Natural killer cell (primary cell): ENCODE data around the gene TENM4. TPM values are rescaled to one million over a fixed set of nuclear protein-coding genes. Genes with fewer than 3 reads are reported as not detected.

ENCODE experiments used
- ATAC-seq, 3 donors: fragments of 150-1000 bp in 2 of 3; fragments of 200-7000 bp in 1 of 3; cut with Tn5 transposase; 1 replicate in 1 of 3; 2 replicates in 2 of 3; pipeline ENCODE4 v1.10.0; 2021; ENCODE audit warnings: mild to moderate bottlenecking in 2 of 3, moderate library complexity in 2 of 3
- DNase-seq, 2 donors: peaks; one replicate each; pipeline versions ENCODE4 v3.0.0 to v3.0.0-alpha.2; 2013 to 2021; ENCODE audit warnings: mixed read lengths in 1 of 2
- H3K27ac ChIP-seq: one replicate; pipeline ENCODE4 v1.5.1; 2013; ENCODE audit warnings: mild to moderate bottlenecking, low read length
- H3K27me3 ChIP-seq: one replicate; pipeline ENCODE4 v1.6.1; 2013; ENCODE audit warnings: low read length; ENCODE audit not compliant: control insufficient read depth, insufficient read depth
- H3K36me3 ChIP-seq: one replicate; pipeline ENCODE4 v1.6.1; 2013; ENCODE audit warnings: low read length; ENCODE audit not compliant: control insufficient read depth, insufficient read depth
- H3K4me1 ChIP-seq: one replicate; pipeline ENCODE4 v1.6.1; 2013; ENCODE audit warnings: low read length; ENCODE audit not compliant: control insufficient read depth, insufficient read depth
- H3K4me3 ChIP-seq: one replicate; pipeline ENCODE4 v1.5.1; 2013; ENCODE audit warnings: low read length
- H3K9me3 ChIP-seq: one replicate; pipeline ENCODE4 v1.6.1; 2013; ENCODE audit warnings: low read length; ENCODE audit not compliant: control insufficient read depth, insufficient read depth
- H3K27ac Mint-ChIP-seq, 2 donors: one replicate each; pipeline ENCODE4 v1.8.0; 2022; ENCODE audit warnings: mild to moderate bottlenecking in 2 of 2, mixed read lengths in 2 of 2, moderate library complexity in 1 of 2
- H3K27me3 Mint-ChIP-seq, 2 donors: one replicate each; pipeline ENCODE4 v1.8.0; 2022; ENCODE audit warnings: low read depth in 2 of 2, mixed read lengths in 2 of 2
- H3K36me3 Mint-ChIP-seq: one replicate; pipeline ENCODE4 v1.8.0; 2022; ENCODE audit warnings: mixed read lengths
- H3K4me1 Mint-ChIP-seq, 2 donors: one replicate each; pipeline ENCODE4 v1.8.0; 2022; ENCODE audit warnings: mixed read lengths in 2 of 2
- H3K4me3 Mint-ChIP-seq: one replicate; pipeline ENCODE4 v1.8.0; 2022; ENCODE audit warnings: mild to moderate bottlenecking, moderate library complexity, mixed read lengths
- H3K9me3 Mint-ChIP-seq, 2 donors: one replicate each; pipeline ENCODE4 v1.8.0; 2022; ENCODE audit warnings: mixed read lengths in 2 of 2
- WGBS: methylation state at CpG from one replicate; pipeline ENCODE4 v1.1.7; 2013; ENCODE audit warnings: missing lambda C conversion rate; ENCODE audit not compliant: insufficient coverage; 5-methylcytosine and 5-hydroxymethylcytosine counted together
- intact Hi-C: fragments of 100-400 bp; cut with micrococcal nuclease; formaldehyde crosslinking; loops from one replicate; pipeline ENCODE4 v1.14.2; 2022
- total RNA-seq, 4 donors: library from RNA; stranded (reverse); fragments of 120-200 nt in 1 of 4; gene quantifications; one replicate each; pipeline versions ENCODE4 v1.2.3 to v1.2.4, GENCODE V29; 2013 to 2022
- TF ChIP-seq, protein P1 (sequence below): fragments of 200-600 bp; IDR thresholded peaks from one replicate; pipeline ENCODE4 v1.8.0; 2022; ENCODE audit warnings: antibody characterized with exemption

TENM4 gene
- total RNA-seq, 3 donors from 2014 or later (not counting 1 experiment from before 2014, with no cell fraction given) = 0.63 to 0.75 TPM; not detected in 1

GRCh38 chr11:78789375-78789774 lies 651.5 kb downstream of the TENM4 start:
- no peak overlapping the region for H3K27ac Mint-ChIP-seq
- H3K9me3 ChIP-seq = no peaks in the 10 kb centered on the region

GRCh38 chr11:78788533-78788932 lies 652.3 kb downstream of the TENM4 start:
- no peak overlapping the region for H3K4me3 ChIP-seq
- Mint-ChIP-seq H3K4me3 (no peak overlapping the region), H3K4me1 (no peaks in the 10 kb centered on the region), H3K27me3 (peaks cover 6 to 16% of the 10 kb centered on the region in 2 donors), H3K36me3 (no peaks in the 10 kb centered on the region), H3K27ac (no peak overlapping the region), H3K9me3 (no peaks in the 10 kb centered on the region)
- DNase-seq = no peak
- no peaks in the 10 kb centered on the region for H3K9me3 ChIP-seq
- no peak for ATAC-seq
- no peak overlapping the region for H3K27ac ChIP-seq
- TF ChIP-seq, protein P1, sequence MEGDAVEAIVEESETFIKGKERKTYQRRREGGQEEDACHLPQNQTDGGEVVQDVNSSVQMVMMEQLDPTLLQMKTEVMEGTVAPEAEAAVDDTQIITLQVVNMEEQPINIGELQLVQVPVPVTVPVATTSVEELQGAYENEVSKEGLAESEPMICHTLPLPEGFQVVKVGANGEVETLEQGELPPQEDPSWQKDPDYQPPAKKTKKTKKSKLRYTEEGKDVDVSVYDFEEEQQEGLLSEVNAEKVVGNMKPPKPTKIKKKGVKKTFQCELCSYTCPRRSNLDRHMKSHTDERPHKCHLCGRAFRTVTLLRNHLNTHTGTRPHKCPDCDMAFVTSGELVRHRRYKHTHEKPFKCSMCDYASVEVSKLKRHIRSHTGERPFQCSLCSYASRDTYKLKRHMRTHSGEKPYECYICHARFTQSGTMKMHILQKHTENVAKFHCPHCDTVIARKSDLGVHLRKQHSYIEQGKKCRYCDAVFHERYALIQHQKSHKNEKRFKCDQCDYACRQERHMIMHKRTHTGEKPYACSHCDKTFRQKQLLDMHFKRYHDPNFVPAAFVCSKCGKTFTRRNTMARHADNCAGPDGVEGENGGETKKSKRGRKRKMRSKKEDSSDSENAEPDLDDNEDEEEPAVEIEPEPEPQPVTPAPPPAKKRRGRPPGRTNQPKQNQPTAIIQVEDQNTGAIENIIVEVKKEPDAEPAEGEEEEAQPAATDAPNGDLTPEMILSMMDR = no peak
- no peaks in the 10 kb centered on the region for H3K4me1 ChIP-seq
- no peaks in the 10 kb centered on the region for H3K27me3 ChIP-seq
- WGBS = 77% methylated on average over 1 of the region's 1 CpG
- H3K36me3 ChIP-seq = no peaks in the 10 kb centered on the region
- intact Hi-C loops = no loop called here

More at GRCh38 chr11:78789375-78789774, 651.5 kb downstream of the TENM4 start:
- ATAC-seq (no peak), DNase-seq (no peak)
- WGBS = 75% methylated on average over 1 of the region's 1 CpG
- Histone ChIP-seq H3K4me3 (no peak overlapping the region), H3K27ac (no peak overlapping the region), H3K27me3 (no peaks in the 10 kb centered on the region), H3K4me1 (no peaks in the 10 kb centered on the region), H3K36me3 (no peaks in the 10 kb centered on the region)
- H3K9me3 Mint-ChIP-seq = no peaks in the 10 kb centered on the region
- TF ChIP-seq, protein P1 = no peak
- intact Hi-C loops = no loop called here
- no peak overlapping the region for H3K4me3 Mint-ChIP-seq
- no peaks in the 10 kb centered on the region for H3K36me3 Mint-ChIP-seq
- no peaks in the 10 kb centered on the region for H3K4me1 Mint-ChIP-seq
- peaks cover 6 to 11% of the 10 kb centered on the region in 2 donors for H3K27me3 Mint-ChIP-seq

- H3K4me3 ChIP-seq = no peak overlapping the region
- DNase-seq (no peak), ATAC-seq (no peak)
- no peaks in the 10 kb centered on the region for H3K36me3 ChIP-seq
- WGBS = 73% methylated on average over 3 of the region's 3 CpGs
- H3K27ac ChIP-seq = no peak overlapping the region
- H3K9me3 Mint-ChIP-seq = no peaks in the 10 kb centered on the region
- TF ChIP-seq, protein P1 = no peak
- no peaks in the 10 kb centered on the region for H3K9me3 ChIP-seq
- no peaks in the 10 kb centered on the region for H3K27me3 ChIP-seq
- H3K4me3 Mint-ChIP-seq = no peak overlapping the region
- no peak overlapping the region for H3K27ac Mint-ChIP-seq
- H3K4me1 ChIP-seq = no peaks in the 10 kb centered on the region
- intact Hi-C loops = no loop called here
- no peaks in the 10 kb centered on the region for H3K36me3 Mint-ChIP-seq
- H3K4me1 Mint-ChIP-seq = no peaks in the 10 kb centered on the region
- peaks cover 6 to 16% of the 10 kb centered on the region in 2 donors for H3K27me3 Mint-ChIP-seq
Measured at GRCh38 chr11:78787696-78788095, 653.1 kb downstream of the TENM4 start.

GRCh38 chr11:78786746-78787145 lies 654.1 kb downstream of the TENM4 start:
- H3K4me1 ChIP-seq = no peaks in the 10 kb centered on the region
- 93% methylated on average over 20 of the region's 20 CpGs for WGBS
- H3K27ac ChIP-seq = no peak overlapping the region
- no peaks in the 10 kb centered on the region for H3K36me3 ChIP-seq
- H3K4me3 ChIP-seq = no peak overlapping the region
- TF ChIP-seq, protein P1 = no peak
- Mint-ChIP-seq H3K4me1 (no peaks in the 10 kb centered on the region), H3K4me3 (no peak overlapping the region), H3K27ac (no peak overlapping the region), H3K9me3 (no peaks in the 10 kb centered on the region), H3K27me3 (peaks cover 6 to 16% of the 10 kb centered on the region in 2 donors), H3K36me3 (no peaks in the 10 kb centered on the region)
- ATAC-seq (no peak), DNase-seq (no peak)
- intact Hi-C loops = no loop called here
- H3K27me3 ChIP-seq = no peaks in the 10 kb centered on the region
- H3K9me3 ChIP-seq = no peaks in the 10 kb centered on the region
